ENCODE results near the gene TAF11L2.
"Not testable (repeated sequence)": the region's sequence is repeated elsewhere in the genome, so short reads cannot be mapped to it uniquely, and the experiment has no call there.

Gene TAF11L2

GRCh38 chr5:17461793-17462192 lies 36.2 kb upstream of the TAF11L2 start:
- Histone ChIP-seq H3K36me3 (ENCODE audit: insufficient read depth, low read length) (no peaks in the 10 kb centered on the region; the same call in 1 of the 2 replicates), H3K4me2 (ENCODE audit: low read length) (no peak overlapping the region), H3K79me2 (ENCODE audit: insufficient read depth, low read length) (no peaks in the 10 kb centered on the region), H3K27me3 (ENCODE audit: insufficient read depth, low read length) (no peaks in the 10 kb centered on the region), H3K9me2 (ENCODE audit: low read depth, low read length) (no peaks in the 10 kb centered on the region), H4K20me1 (ENCODE audit: insufficient read depth, low read length) (no peaks in the 10 kb centered on the region), H3K9me3 (ENCODE audit: low read length) (no peaks in the 10 kb centered on the region), H3K9ac (ENCODE audit: low read length) (no peak overlapping the region), H3K27ac (ENCODE audit: low read depth, low read length, poor library complexity, severe bottlenecking) (no peak overlapping the region), H2AFZ (ENCODE audit: low read length) (no peak overlapping the region), H3K4me1 (ENCODE audit: insufficient read depth, low read length, severe bottlenecking) (no peaks in the 10 kb centered on the region), H3F3A (ENCODE audit: insufficient read depth, low read length) (no peaks in the 10 kb centered on the region), H3K4me3 (ENCODE audit: low read depth, low read length, poor library complexity, severe bottlenecking) (no peak overlapping the region)
- TF ChIP-seq CTCF (IDR thresholded peaks at IDR 0.05; ENCODE audit: low read length) (no peak), EZH2 (IDR thresholded peaks at IDR 0.05; ENCODE audit: borderline replicate concordance, low read length) (no peak)

GRCh38 chr5:17463653-17464052 lies 34.4 kb upstream of the TAF11L2 start:
- H3K79me2 ChIP-seq (ENCODE audit: insufficient read depth, low read length), result no peaks in the 10 kb centered on the region
- no peaks in the 10 kb centered on the region for H3K4me1 ChIP-seq (ENCODE audit: insufficient read depth, low read length, severe bottlenecking)
- TF ChIP-seq EZH2 (IDR thresholded peaks at IDR 0.05; ENCODE audit: borderline replicate concordance, low read length) (no peak), CTCF (IDR thresholded peaks at IDR 0.05; ENCODE audit: low read length) (no peak)
- H3K9me2 ChIP-seq (ENCODE audit: low read depth, low read length), result no peaks in the 10 kb centered on the region
- no peaks in the 10 kb centered on the region for H3F3A ChIP-seq (ENCODE audit: insufficient read depth, low read length)
- H3K4me3 ChIP-seq (ENCODE audit: low read depth, low read length, poor library complexity, severe bottlenecking), result no peak overlapping the region
- H3K9ac ChIP-seq (ENCODE audit: low read length), result no peak overlapping the region
- no peak overlapping the region for H2AFZ ChIP-seq (ENCODE audit: low read length)
- H3K27ac ChIP-seq (ENCODE audit: low read depth, low read length, poor library complexity, severe bottlenecking), result no peak overlapping the region
- H3K27me3 ChIP-seq (ENCODE audit: insufficient read depth, low read length), result no peaks in the 10 kb centered on the region
- H3K4me2 ChIP-seq (ENCODE audit: low read length), result no peak overlapping the region
- no peaks in the 10 kb centered on the region for H4K20me1 ChIP-seq (ENCODE audit: insufficient read depth, low read length)
- no peaks in the 10 kb centered on the region for H3K9me3 ChIP-seq (ENCODE audit: low read length)
- H3K36me3 ChIP-seq (ENCODE audit: insufficient read depth, low read length), result no peaks in the 10 kb centered on the region; the same call in 1 of the 2 replicates

- Histone ChIP-seq H4K20me1 (ENCODE audit: insufficient read depth, low read length) (no peaks in the 10 kb centered on the region), H2AFZ (ENCODE audit: low read length) (no peak overlapping the region), H3K4me1 (ENCODE audit: insufficient read depth, low read length, severe bottlenecking) (no peaks in the 10 kb centered on the region), H3K4me3 (ENCODE audit: low read depth, low read length, poor library complexity, severe bottlenecking) (no peak overlapping the region), H3K9ac (ENCODE audit: low read length) (no peak overlapping the region), H3K9me2 (ENCODE audit: low read depth, low read length) (no peaks in the 10 kb centered on the region), H3K27me3 (ENCODE audit: insufficient read depth, low read length) (no peaks in the 10 kb centered on the region), H3K4me2 (ENCODE audit: low read length) (no peak overlapping the region), H3K79me2 (ENCODE audit: insufficient read depth, low read length) (no peaks in the 10 kb centered on the region), H3K27ac (ENCODE audit: low read depth, low read length, poor library complexity, severe bottlenecking) (no peak overlapping the region), H3K9me3 (ENCODE audit: low read length) (no peaks in the 10 kb centered on the region), H3F3A (ENCODE audit: insufficient read depth, low read length) (no peaks in the 10 kb centered on the region), H3K36me3 (ENCODE audit: insufficient read depth, low read length) (no peaks in the 10 kb centered on the region)
- no peak for TF ChIP-seq EZH2 (IDR thresholded peaks at IDR 0.05; ENCODE audit: borderline replicate concordance, low read length)
- no peak for TF ChIP-seq CTCF (IDR thresholded peaks at IDR 0.05; ENCODE audit: low read length)
Observed at GRCh38 chr5:17470064-17470463, 28.0 kb upstream of the TAF11L2 start.

- H4K20me1 ChIP-seq (ENCODE audit: insufficient read depth, low read length); H3K9ac ChIP-seq (ENCODE audit: low read length): not testable (repeated sequence)
Observed at GRCh38 chr5:17475064-17475463, 23.0 kb upstream of the TAF11L2 start.

More at GRCh38 chr5:17475064-17475463, 23.0 kb upstream of the TAF11L2 start:
- H3K27me3 ChIP-seq (ENCODE audit: insufficient read depth, low read length); H3K4me3 ChIP-seq (ENCODE audit: low read depth, low read length, poor library complexity, severe bottlenecking); H3K4me2 ChIP-seq (ENCODE audit: low read length); H3K9me2 ChIP-seq (ENCODE audit: low read depth, low read length); H3K79me2 ChIP-seq (ENCODE audit: insufficient read depth, low read length); H3K4me1 ChIP-seq (ENCODE audit: insufficient read depth, low read length, severe bottlenecking); H3K27ac ChIP-seq (ENCODE audit: low read depth, low read length, poor library complexity, severe bottlenecking); H3K9me3 ChIP-seq (ENCODE audit: low read length); H2AFZ ChIP-seq (ENCODE audit: low read length); H3F3A ChIP-seq (ENCODE audit: insufficient read depth, low read length); H3K36me3 ChIP-seq (ENCODE audit: insufficient read depth, low read length): not testable (repeated sequence)
